Measurements from ENCODE around the gene GAK. TPM values are rescaled to one million over a fixed set of nuclear protein-coding genes. Genes with fewer than 3 reads are reported as not detected.

Gene GAK
- total RNA-seq, 1 donor from 2014 or later: 138 TPM

- Histone ChIP-seq H3K4me1 (no peaks in the 10 kb centered on the region), H3K9me3 (no peaks in the 10 kb centered on the region), H3K36me3 (peaks cover 93% of the 10 kb centered on the region), H3K27me3 (no peaks in the 10 kb centered on the region), H3K27ac (no peak overlapping the region), H3K4me3 (no peak overlapping the region)
- intact Hi-C loops (cut with DNase I): no loop called here
- no peak for TF ChIP-seq CTCF (IDR thresholded peaks at IDR 0.05)
- DNase-seq: no peak
- ATAC-seq: no peak
Observed at GRCh38 chr4:880684-881405, 51.3 kb downstream of the GAK start.

GRCh38 chr4:879729-880077, 52.4 kb downstream of the GAK start:
- Histone ChIP-seq H3K27me3 (no peaks in the 10 kb centered on the region), H3K4me1 (no peaks in the 10 kb centered on the region), H3K9me3 (no peaks in the 10 kb centered on the region), H3K36me3 (peaks cover 93% of the 10 kb centered on the region), H3K27ac (no peak overlapping the region), H3K4me3 (no peak overlapping the region)
- ATAC-seq (no peak), DNase-seq (no peak)
- no peak for TF ChIP-seq CTCF (IDR thresholded peaks at IDR 0.05)
- intact Hi-C loops (cut with DNase I): no loop called here

- intact Hi-C loops (cut with DNase I): no loop called here
- Histone ChIP-seq H3K36me3 (peaks cover 93% of the 10 kb centered on the region), H3K9me3 (no peaks in the 10 kb centered on the region), H3K4me1 (no peaks in the 10 kb centered on the region), H3K27ac (no peak overlapping the region), H3K4me3 (no peak overlapping the region), H3K27me3 (no peaks in the 10 kb centered on the region)
- DNase-seq (no peak), ATAC-seq (no peak)
- no peak for TF ChIP-seq CTCF (IDR thresholded peaks at IDR 0.05)
Observed at GRCh38 chr4:878796-879728, 53.1 kb downstream of the GAK start.

- no peaks in the 10 kb centered on the region for H3K9me3 ChIP-seq
- ATAC-seq (no peak), DNase-seq (no peak)
- H3K27ac ChIP-seq: no peak overlapping the region
- no peak overlapping the region for H3K4me3 ChIP-seq
- no peaks in the 10 kb centered on the region for H3K27me3 ChIP-seq
- no peaks in the 10 kb centered on the region for H3K4me1 ChIP-seq
- TF ChIP-seq CTCF (IDR thresholded peaks at IDR 0.05): no peak
- peaks cover 86% of the 10 kb centered on the region for H3K36me3 ChIP-seq
- intact Hi-C loops (cut with DNase I): no loop called here
Observed at GRCh38 chr4:877502-877901, 54.6 kb downstream of the GAK start.

GRCh38 chr4:876780-877179, 55.3 kb downstream of the GAK start:
- ATAC-seq (no peak), DNase-seq (no peak)
- Histone ChIP-seq H3K9me3 (no peaks in the 10 kb centered on the region), H3K36me3 (peaks cover 84% of the 10 kb centered on the region), H3K27me3 (no peaks in the 10 kb centered on the region), H3K4me3 (no peak overlapping the region), H3K27ac (no peak overlapping the region), H3K4me1 (no peaks in the 10 kb centered on the region)
- peak; percentile 9 for TF ChIP-seq CTCF (IDR thresholded peaks at IDR 0.05)
- intact Hi-C loops (cut with DNase I): no loop called here

Data from upper lobe of right lung (tissue), 1 donor.